Activated CD4-positive, alpha-beta T cell treated with anti-CD3 and anti-CD28 coated beads for 48 hours (primary cell): ENCODE data around the gene CRYL1.

Experiments used
- DNase-seq: peaks from one replicate; pipeline ENCODE4 v3.0.0-alpha.2; 2020

CRYL1 gene

GRCh38 chr13:20491926-20492435, 33.7 kb downstream of the CRYL1 start:
- no peak for DNase-seq

GRCh38 chr13:20489185-20489820, 36.4 kb downstream of the CRYL1 start:
- peak; percentile 68 for DNase-seq

GRCh38 chr13:20487927-20488326, 37.7 kb downstream of the CRYL1 start:
- DNase-seq = no peak

GRCh38 chr13:20482787-20483186, 42.9 kb downstream of the CRYL1 start:
- no peak for DNase-seq

GRCh38 chr13:20482275-20482761, 43.3 kb downstream of the CRYL1 start:
- DNase-seq = no peak

GRCh38 chr13:20477394-20477793, 48.3 kb downstream of the CRYL1 start:
- DNase-seq = no peak

GRCh38 chr13:20475927-20476691, 49.5 kb downstream of the CRYL1 start:
- peak; percentile 74 for DNase-seq

- DNase-seq = no peak
These were observed 51.1 kb downstream of the CRYL1 start for GRCh38 chr13:20474515-20474914.

- no peak for DNase-seq
These were observed 51.8 kb downstream of the CRYL1 start for GRCh38 chr13:20473888-20474287.

- no peak for DNase-seq
These were observed 52.5 kb downstream of the CRYL1 start for GRCh38 chr13:20473139-20473538.

- DNase-seq = no peak
These were observed 53.1 kb downstream of the CRYL1 start for GRCh38 chr13:20472531-20472930.

- no peak for DNase-seq
These were observed 55.5 kb downstream of the CRYL1 start for GRCh38 chr13:20470136-20470535.

GRCh38 chr13:20466371-20466770, 59.3 kb downstream of the CRYL1 start:
- DNase-seq = no peak

GRCh38 chr13:20465218-20465879, 60.3 kb downstream of the CRYL1 start:
- no peak for DNase-seq

- no peak for DNase-seq
These were observed 62.7 kb downstream of the CRYL1 start for GRCh38 chr13:20462921-20463320.

- no peak for DNase-seq
These were observed 63.1 kb downstream of the CRYL1 start for GRCh38 chr13:20462533-20462915.

- DNase-seq = no peak
These were observed 63.7 kb downstream of the CRYL1 start for GRCh38 chr13:20461860-20462532.

- peak; percentile 54 for DNase-seq
These were observed 64.2 kb downstream of the CRYL1 start for GRCh38 chr13:20461481-20461859.

GRCh38 chr13:20460761-20461160, 64.9 kb downstream of the CRYL1 start:
- no peak for DNase-seq

GRCh38 chr13:20457670-20458069, 68.0 kb downstream of the CRYL1 start:
- no peak for DNase-seq

- no peak for DNase-seq
These were observed 68.9 kb downstream of the CRYL1 start for GRCh38 chr13:20456737-20457136.

- DNase-seq = no peak
These were observed 74.3 kb downstream of the CRYL1 start for GRCh38 chr13:20451397-20451796.

GRCh38 chr13:20448470-20448869, 77.2 kb downstream of the CRYL1 start:
- no peak for DNase-seq
